Endothelial cell (in vitro differentiated cells): Measurements from ENCODE around the gene MESP2. TPM values are rescaled to one million over a fixed set of nuclear protein-coding genes. Genes with fewer than 3 reads are reported as not detected.
A peak's percentile ranks its signal among the peaks of the same experiment; 100 is the strongest.

Experiments
- DNase-seq: peaks from one replicate; pipeline ENCODE4 v3.0.0; 2021; ENCODE audit warnings: low spot score
- H3K27ac Mint-ChIP-seq: one replicate; pipeline ENCODE4 v1.8.0; 2021; ENCODE audit warnings: mixed read lengths, inconsistent platforms; ENCODE audit not compliant: unreplicated experiment
- H3K27me3 Mint-ChIP-seq: one replicate; pipeline ENCODE4 v1.8.0; 2021; ENCODE audit warnings: mild to moderate bottlenecking, moderate library complexity, mixed read lengths, inconsistent platforms; ENCODE audit not compliant: unreplicated experiment
- H3K36me3 Mint-ChIP-seq: one replicate; pipeline ENCODE4 v1.8.0; 2021; ENCODE audit warnings: mild to moderate bottlenecking, low read depth, mixed read lengths, inconsistent platforms; ENCODE audit not compliant: unreplicated experiment
- H3K4me1 Mint-ChIP-seq: one replicate; pipeline ENCODE4 v1.8.0; 2021; ENCODE audit warnings: mild to moderate bottlenecking, mixed read lengths, inconsistent platforms; ENCODE audit not compliant: unreplicated experiment
- H3K4me3 Mint-ChIP-seq: one replicate; pipeline ENCODE4 v1.8.0; 2021; ENCODE audit warnings: mild to moderate bottlenecking, mixed read lengths, inconsistent platforms; ENCODE audit not compliant: unreplicated experiment
- H3K9me3 Mint-ChIP-seq: one replicate; pipeline ENCODE4 v1.8.0; 2021; ENCODE audit warnings: mixed read lengths, inconsistent platforms; ENCODE audit not compliant: unreplicated experiment
- CTCF ChIP-seq: fragments of 200-600 bp; sonication (generic); IDR thresholded peaks from one replicate; pipeline ENCODE4 v1.5.0; 2021; ENCODE audit warnings: antibody characterized with exemption; ENCODE audit not compliant: unreplicated experiment
- total RNA-seq: library from RNA; stranded (reverse); fragmentation: NEBNext Ultra II Directional; extraction: Animal tissue kit (Norgen Biotek cat#: 25700); gene quantifications from one replicate; pipeline ENCODE4 v1.2.1, GENCODE V29; 2021; ENCODE audit not compliant: unreplicated experiment

Gene MESP2
- total RNA-seq, 1 donor from 2014 or later, result 0.33 TPM

GRCh38 chr15:89820666-89821611 lies 44.8 kb downstream of the MESP2 start:
- Mint-ChIP-seq H3K4me1 (peaks cover 21% of the 10 kb centered on the region), H3K36me3 (peaks cover 5% of the 10 kb centered on the region), H3K4me3 (peak overlapping the region; percentile 33), H3K9me3 (no peaks in the 10 kb centered on the region), H3K27me3 (peaks cover 8% of the 10 kb centered on the region), H3K27ac (no peak overlapping the region)
- TF ChIP-seq CTCF, result no peak
- no peak for DNase-seq

GRCh38 chr15:89822026-89822425 lies 45.9 kb downstream of the MESP2 start:
- no peak overlapping the region for H3K27ac Mint-ChIP-seq
- peaks cover 11% of the 10 kb centered on the region for H3K27me3 Mint-ChIP-seq
- no peak for TF ChIP-seq CTCF
- no peak overlapping the region for H3K4me3 Mint-ChIP-seq
- no peaks in the 10 kb centered on the region for H3K9me3 Mint-ChIP-seq
- no peak for DNase-seq
- peaks cover 17% of the 10 kb centered on the region for H3K4me1 Mint-ChIP-seq
- no peaks in the 10 kb centered on the region for H3K36me3 Mint-ChIP-seq

- Mint-ChIP-seq H3K27me3 (peaks cover 14% of the 10 kb centered on the region), H3K9me3 (no peaks in the 10 kb centered on the region), H3K36me3 (no peaks in the 10 kb centered on the region), H3K4me3 (no peak overlapping the region), H3K4me1 (peaks cover 17% of the 10 kb centered on the region), H3K27ac (no peak overlapping the region)
- no peak for TF ChIP-seq CTCF
- no peak for DNase-seq
Observed at GRCh38 chr15:89822611-89822950, 46.4 kb downstream of the MESP2 start.

GRCh38 chr15:89822951-89823711 lies 47.0 kb downstream of the MESP2 start:
- DNase-seq, result no peak
- H3K27me3 Mint-ChIP-seq, result peaks cover 15% of the 10 kb centered on the region

More at GRCh38 chr15:89822951-89823711, 47.0 kb downstream of the MESP2 start:
- no peaks in the 10 kb centered on the region for H3K9me3 Mint-ChIP-seq
- H3K36me3 Mint-ChIP-seq, result no peaks in the 10 kb centered on the region
- H3K4me1 Mint-ChIP-seq, result peaks cover 14% of the 10 kb centered on the region
- no peak overlapping the region for H3K27ac Mint-ChIP-seq
- no peak for TF ChIP-seq CTCF
- H3K4me3 Mint-ChIP-seq, result no peak overlapping the region
